HepG2 (cell line): ENCODE results near the gene CYB5B. TPM values are rescaled to one million over a fixed set of nuclear protein-coding genes. Genes with fewer than 3 reads are reported as not detected.

ENCODE experiments used
- AFF4 ChIP-seq: sonication (generic); formaldehyde crosslinking; IDR thresholded peaks from 2 replicates; pipeline ENCODE4 v1.4.0; 2020; ENCODE audit warnings: missing genetic modification reagents
- CBX1 ChIP-seq: IDR thresholded peaks from one replicate; pipeline ENCODE4 v1.6.1; 2016; ENCODE audit warnings: antibody characterized with exemption, low read depth
- EHMT2 ChIP-seq: fragments of 200-600 bp; sonication (generic); IDR thresholded peaks from 2 replicates; pipeline ENCODE4 v1.7.0; 2017; ENCODE audit warnings: antibody characterized with exemption, low read depth, low read length, borderline replicate concordance
- FOXA1 ChIP-seq, 2 experiments: fragments of 450-650 bp in 1 of 2; sonication (generic) in 1 of 2; formaldehyde crosslinking in 1 of 2; IDR thresholded peaks; 2 replicates each; pipeline versions ENCODE4 v1.4.0 to v1.6.1; 2016 to 2020; ENCODE audit warnings: missing genetic modification reagents in 1 of 2
- KDM6A ChIP-seq: IDR thresholded peaks from 2 replicates; pipeline ENCODE4 v1.6.1; 2016; ENCODE audit warnings: low read depth
- MAFF ChIP-seq: IDR thresholded peaks from 2 replicates; pipeline ENCODE4 v1.6.1; 2011; ENCODE audit warnings: low read depth, low read length, improper control_type of control experiment
- NR3C1 ChIP-seq: sonication (generic); formaldehyde crosslinking; IDR thresholded peaks from 2 replicates; pipeline ENCODE4 v1.4.0; 2020; ENCODE audit warnings: missing genetic modification reagents
- RAD21 ChIP-seq: fragments of 450-650 bp; formaldehyde crosslinking; IDR thresholded peaks from 2 replicates; pipeline ENCODE4 v1.5.0; 2020; ENCODE audit warnings: mild to moderate bottlenecking
- SCMH1 ChIP-seq: sonication (generic); formaldehyde crosslinking; IDR thresholded peaks from 2 replicates; pipeline ENCODE4 v1.9.0; 2021; ENCODE audit warnings: missing genetic modification reagents, mild to moderate bottlenecking, borderline replicate concordance
- SMAD1 ChIP-seq: sonication (generic); formaldehyde crosslinking; IDR thresholded peaks from 2 replicates; pipeline ENCODE4 v1.4.0; 2020; ENCODE audit warnings: missing genetic modification reagents, low read depth, mild to moderate bottlenecking, borderline replicate concordance
- SMAD3 ChIP-seq: sonication (generic); formaldehyde crosslinking; IDR thresholded peaks from 2 replicates; pipeline ENCODE4 v1.4.0; 2020; ENCODE audit warnings: missing genetic modification reagents
- SNRNP70 ChIP-seq: fragments of 200-400 bp; formaldehyde crosslinking; IDR thresholded peaks from 2 replicates; pipeline ENCODE4 v1.6.1; 2017; ENCODE audit warnings: mild to moderate bottlenecking, low read depth, low read length, moderate library complexity
- TERF1 ChIP-seq: sonication (generic); formaldehyde crosslinking; IDR thresholded peaks from 2 replicates; pipeline ENCODE4 v1.8.0; 2022; ENCODE audit warnings: mild to moderate bottlenecking, missing genetic modification reagents, moderate library complexity
- TSC22D2 ChIP-seq: sonication (generic); formaldehyde crosslinking; IDR thresholded peaks from 2 replicates; pipeline ENCODE4 v1.5.1; 2020; ENCODE audit warnings: missing genetic modification reagents, mild to moderate bottlenecking, borderline replicate concordance
- ZBTB43 ChIP-seq: sonication (generic); formaldehyde crosslinking; conservative IDR thresholded peaks from 2 replicates; pipeline ENCODE4 v1.4.0; 2020; ENCODE audit warnings: missing genetic modification reagents
- ZNF407 ChIP-seq: sonication (generic); formaldehyde crosslinking; IDR thresholded peaks from one replicate; pipeline ENCODE4 v1.5.1; 2020; ENCODE audit warnings: mild to moderate bottlenecking, missing genetic modification reagents; ENCODE audit errors: not compliant biosample characterization
- polyA plus RNA-seq, 8 experiments: library from polyadenylated mRNA; depleted of rRNA in 3 of 8; stranded (reverse) in 7 of 8; unstranded in 1 of 8; fragments of >200 nt; fragmentation: Illumina TruSeq in 4 of 8; extraction: Trizol in 4 of 8; gene quantifications; 2 replicates each; pipeline versions ENCODE4 v1.2.1 to v1.2.3, GENCODE V29; 2011 to 2016; ENCODE audit warnings: low read depth in 4 of 8, missing spikeins in 1 of 8, mixed read lengths in 1 of 8; ENCODE audit not compliant: insufficient read depth in 1 of 8
- total RNA-seq, 5 experiments: library from RNA; depleted of rRNA; stranded (reverse); fragments of >200 nt; fragmentation: Illumina TruSeq; extraction: Trizol; gene quantifications; 2 replicates each; pipeline ENCODE4 v1.2.3, GENCODE V29; 2016; ENCODE audit warnings: low read depth in 1 of 5

The CYB5B gene
- total and polyA plus RNA-seq, 2 of the 13 experiments (the other 11 are each of a cell fraction or from before 2014, with no cell fraction given), result 234 to 432 TPM

- TF ChIP-seq ZBTB43 (no peak), SCMH1 (CRISPR knock-in tag) (no peak), NR3C1 (CRISPR knock-in tag) (no peak), TSC22D2 (CRISPR knock-in tag) (no peak), EHMT2 (no peak), SMAD1 (CRISPR knock-in tag) (no peak), FOXA1 (IDR thresholded peaks at IDR 0.05) (no peak), FOXA1 (CRISPR knock-in tag; IDR thresholded peaks at IDR 0.05) (no peak), KDM6A (no peak), MAFF (no peak), SMAD3 (no peak), RAD21 (no peak), SNRNP70 (no peak), ZNF407 (CRISPR knock-in tag) (no peak), TERF1 (CRISPR knock-in tag) (no peak), CBX1 (no peak), AFF4 (no peak)
These were observed 46.4 kb upstream of the CYB5B start (continued) for GRCh38 chr16:69378036-69378435.
